K562 (cell line): ENCODE data around the gene SLC33A1. TPM values are rescaled to one million over a fixed set of nuclear protein-coding genes. Genes with fewer than 3 reads are reported as not detected.

Experiments used
- ADNP ChIP-seq: fragments of 200-800 bp; sonication (Bioruptor generic); IDR thresholded peaks from 2 replicates; pipeline ENCODE4 v1.6.1; 2016; ENCODE audit warnings: missing genetic modification characterization, missing compliant biosample characterization
- BACH1 ChIP-seq: fragments of 200-800 bp; sonication (Bioruptor generic); IDR thresholded peaks from 2 replicates; pipeline ENCODE4 v1.6.1; 2016; ENCODE audit warnings: missing genetic modification characterization, missing compliant biosample characterization
- BCOR ChIP-seq: fragments of 450-650 bp; IDR thresholded peaks from 2 replicates; pipeline ENCODE4 v1.6.1; 2016
- CTBP1 ChIP-seq: fragments of 450-650 bp; IDR thresholded peaks from 2 replicates; pipeline ENCODE4 v1.6.1; 2016; ENCODE audit warnings: borderline replicate concordance
- HDAC2 ChIP-seq: fragments of 450-650 bp; IDR thresholded peaks from 2 replicates; pipeline ENCODE4 v1.6.1; 2016; ENCODE audit warnings: mild to moderate bottlenecking
- MAFF ChIP-seq: IDR thresholded peaks from 2 replicates; pipeline ENCODE4 v1.6.1; 2012; ENCODE audit warnings: low read length, improper control_type of control experiment
- PTTG1 ChIP-seq: fragments of 450-650 bp; IDR thresholded peaks from 2 replicates; pipeline ENCODE4 v1.6.1; 2016; ENCODE audit warnings: low read depth, mild to moderate bottlenecking, missing genetic modification characterization, missing compliant biosample characterization
- ZNF197 ChIP-seq: fragments of 200-800 bp; sonication (Bioruptor generic); IDR thresholded peaks from 2 replicates; pipeline ENCODE4 v1.6.1; 2016; ENCODE audit warnings: low read depth, missing genetic modification characterization, missing compliant biosample characterization
- ZNF431 ChIP-seq: sonication (generic); formaldehyde crosslinking; IDR thresholded peaks from 2 replicates; pipeline ENCODE4 v1.8.0; 2022; ENCODE audit warnings: mild to moderate bottlenecking, missing genetic modification reagents
- ZNF444 ChIP-seq: fragments of 250-450 bp; sonication (Bioruptor Pico); IDR thresholded peaks from 2 replicates; pipeline ENCODE4 v1.4.0; 2020; ENCODE audit warnings: mild to moderate bottlenecking, moderate library complexity
- polyA plus RNA-seq, 8 experiments: library from polyadenylated mRNA; depleted of rRNA in 4 of 8; stranded (reverse) in 5 of 8; unstranded in 3 of 8; fragments of >200 nt; fragmentation: Nextera tagmentation in 2 of 8; fragmentation: Illumina TruSeq in 1 of 8; extraction: Ambion mirVana in 2 of 8; extraction: Trizol in 1 of 8; gene quantifications; 2 replicates each; pipeline versions ENCODE4 v1.2.1 to v1.2.3, GENCODE V29; 2011 to 2014; ENCODE audit warnings: inconsistent platforms in 1 of 8, missing spikeins in 1 of 8
- total RNA-seq, 7 experiments: library from RNA; depleted of rRNA in 6 of 7; stranded (reverse); fragments of >200 nt in 6 of 7; fragmentation: Illumina TruSeq in 2 of 7; extraction: Trizol in 2 of 7; gene quantifications; 2 replicates each; pipeline versions ENCODE4 v1.2.1 to v1.2.3, GENCODE V29; 2011 to 2021; ENCODE audit warnings: low replicate concordance in 1 of 7
- TF ChIP-seq, protein P1 (sequence below): fragments of 250-450 bp; sonication (Bioruptor Pico); IDR thresholded peaks from 2 replicates; pipeline ENCODE4 v1.5.0; 2021; ENCODE audit warnings: mild to moderate bottlenecking, borderline replicate concordance
- TF ChIP-seq, protein P2 (sequence below): fragments of 150-350 bp; IDR thresholded peaks from 2 replicates; pipeline ENCODE4 v1.6.1; 2014; ENCODE audit warnings: low read depth, mild to moderate bottlenecking, low read length, borderline replicate concordance
- TF ChIP-seq, protein P3 (sequence below): fragments of 450-650 bp; IDR thresholded peaks from 2 replicates; pipeline ENCODE4 v1.6.1; 2014; ENCODE audit warnings: low read depth, mild to moderate bottlenecking, moderate library complexity, borderline replicate concordance
- TF ChIP-seq, protein P4 (sequence below): fragments of 450-650 bp; IDR thresholded peaks from 2 replicates; pipeline ENCODE4 v1.6.1; 2016; ENCODE audit warnings: missing biosample characterization, missing genetic modification characterization
- TF ChIP-seq, protein P5 (sequence below): fragments of 250-450 bp; sonication (Bioruptor Pico); IDR thresholded peaks from 2 replicates; pipeline ENCODE4 v1.5.0; 2020; ENCODE audit warnings: mild to moderate bottlenecking
- TF ChIP-seq, protein P6 (sequence below): fragments of 450-650 bp; formaldehyde crosslinking; IDR thresholded peaks from 2 replicates; pipeline ENCODE4 v1.4.0; 2022; ENCODE audit warnings: mild to moderate bottlenecking, moderate library complexity

Gene SLC33A1
- total and polyA plus RNA-seq, 9 of the 15 experiments (the other 6 are each of a cell fraction or from before 2014, with no cell fraction given): 6.2 to 26.8 (median 19.6) TPM

DNA sequence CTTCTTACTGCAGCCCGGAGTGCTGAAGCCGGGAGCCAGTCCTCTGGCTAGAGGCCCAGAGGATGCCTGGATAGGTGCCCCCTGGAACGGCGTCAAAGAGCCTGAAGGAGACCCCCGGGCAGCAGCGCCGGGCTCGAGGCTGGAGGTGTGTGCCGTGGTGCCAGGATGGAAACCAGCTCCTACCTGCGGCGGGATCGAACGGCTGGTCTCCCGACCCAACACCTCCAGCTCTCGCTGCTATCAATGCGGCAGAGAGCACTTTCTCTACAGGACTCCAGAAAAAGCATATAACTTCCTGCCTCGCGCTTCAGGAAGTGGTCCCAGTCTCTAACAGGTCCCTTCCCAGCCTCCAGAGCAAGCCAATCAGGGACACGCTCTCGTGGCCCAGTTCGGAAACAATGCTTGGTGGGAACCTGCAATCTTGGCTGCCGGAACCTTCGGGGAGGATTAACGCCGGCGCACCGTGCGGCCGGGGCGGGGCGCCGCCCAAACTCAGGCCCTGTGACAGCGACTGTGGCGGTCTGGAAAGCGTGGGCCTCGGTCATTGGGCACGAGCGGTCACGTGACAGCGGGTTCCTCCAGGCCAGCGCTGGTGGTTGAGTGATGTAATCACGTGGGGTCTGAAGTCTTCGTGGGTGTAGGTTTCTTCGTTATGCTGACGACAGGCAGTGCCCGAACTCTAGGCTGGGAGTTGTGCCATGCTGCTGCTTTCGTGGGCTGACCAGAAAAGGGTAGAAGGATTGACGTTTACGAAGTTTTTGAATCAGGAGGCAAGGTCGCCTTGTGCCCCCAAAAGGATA, at the start of gene SLC33A1 (continued):
- TF ChIP-seq MAFF (no peak), ADNP (no peak), PTTG1 (tag) (no peak), HDAC2 (0 out of 2 replicates have a peak, but pooled peaks have one; percentile 44), CTBP1 (peak; percentile 92), BCOR (0 out of 2 replicates have a peak, but pooled peaks have one; percentile 20), ZNF444 (CRISPR knock-in tag) (no peak), ZNF431 (CRISPR knock-in tag) (peak; percentile 58; the same call in 1 of the 2 replicates), BACH1 (peak; percentile 83), ZNF197 (CRISPR knock-in tag) (peak; percentile 73)
- TF ChIP-seq, protein P1, sequence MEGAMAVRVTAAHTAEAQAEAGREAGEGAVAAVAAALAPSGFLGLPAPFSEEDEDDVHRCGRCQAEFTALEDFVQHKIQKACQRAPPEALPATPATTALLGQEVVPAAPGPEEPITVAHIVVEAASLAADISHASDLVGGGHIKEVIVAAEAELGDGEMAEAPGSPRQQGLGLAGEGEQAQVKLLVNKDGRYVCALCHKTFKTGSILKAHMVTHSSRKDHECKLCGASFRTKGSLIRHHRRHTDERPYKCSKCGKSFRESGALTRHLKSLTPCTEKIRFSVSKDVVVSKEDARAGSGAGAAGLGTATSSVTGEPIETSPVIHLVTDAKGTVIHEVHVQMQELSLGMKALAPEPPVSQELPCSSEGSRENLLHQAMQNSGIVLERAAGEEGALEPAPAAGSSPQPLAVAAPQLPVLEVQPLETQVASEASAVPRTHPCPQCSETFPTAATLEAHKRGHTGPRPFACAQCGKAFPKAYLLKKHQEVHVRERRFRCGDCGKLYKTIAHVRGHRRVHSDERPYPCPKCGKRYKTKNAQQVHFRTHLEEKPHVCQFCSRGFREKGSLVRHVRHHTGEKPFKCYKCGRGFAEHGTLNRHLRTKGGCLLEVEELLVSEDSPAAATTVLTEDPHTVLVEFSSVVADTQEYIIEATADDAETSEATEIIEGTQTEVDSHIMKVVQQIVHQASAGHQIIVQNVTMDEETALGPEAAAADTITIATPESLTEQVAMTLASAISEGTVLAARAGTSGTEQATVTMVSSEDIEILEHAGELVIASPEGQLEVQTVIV (CRISPR knock-in tag): no peak
- TF ChIP-seq, protein P2, sequence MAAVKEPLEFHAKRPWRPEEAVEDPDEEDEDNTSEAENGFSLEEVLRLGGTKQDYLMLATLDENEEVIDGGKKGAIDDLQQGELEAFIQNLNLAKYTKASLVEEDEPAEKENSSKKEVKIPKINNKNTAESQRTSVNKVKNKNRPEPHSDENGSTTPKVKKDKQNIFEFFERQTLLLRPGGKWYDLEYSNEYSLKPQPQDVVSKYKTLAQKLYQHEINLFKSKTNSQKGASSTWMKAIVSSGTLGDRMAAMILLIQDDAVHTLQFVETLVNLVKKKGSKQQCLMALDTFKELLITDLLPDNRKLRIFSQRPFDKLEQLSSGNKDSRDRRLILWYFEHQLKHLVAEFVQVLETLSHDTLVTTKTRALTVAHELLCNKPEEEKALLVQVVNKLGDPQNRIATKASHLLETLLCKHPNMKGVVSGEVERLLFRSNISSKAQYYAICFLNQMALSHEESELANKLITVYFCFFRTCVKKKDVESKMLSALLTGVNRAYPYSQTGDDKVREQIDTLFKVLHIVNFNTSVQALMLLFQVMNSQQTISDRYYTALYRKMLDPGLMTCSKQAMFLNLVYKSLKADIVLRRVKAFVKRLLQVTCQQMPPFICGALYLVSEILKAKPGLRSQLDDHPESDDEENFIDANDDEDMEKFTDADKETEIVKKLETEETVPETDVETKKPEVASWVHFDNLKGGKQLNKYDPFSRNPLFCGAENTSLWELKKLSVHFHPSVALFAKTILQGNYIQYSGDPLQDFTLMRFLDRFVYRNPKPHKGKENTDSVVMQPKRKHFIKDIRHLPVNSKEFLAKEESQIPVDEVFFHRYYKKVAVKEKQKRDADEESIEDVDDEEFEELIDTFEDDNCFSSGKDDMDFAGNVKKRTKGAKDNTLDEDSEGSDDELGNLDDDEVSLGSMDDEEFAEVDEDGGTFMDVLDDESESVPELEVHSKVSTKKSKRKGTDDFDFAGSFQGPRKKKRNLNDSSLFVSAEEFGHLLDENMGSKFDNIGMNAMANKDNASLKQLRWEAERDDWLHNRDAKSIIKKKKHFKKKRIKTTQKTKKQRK: no peak
- TF ChIP-seq, protein P3, sequence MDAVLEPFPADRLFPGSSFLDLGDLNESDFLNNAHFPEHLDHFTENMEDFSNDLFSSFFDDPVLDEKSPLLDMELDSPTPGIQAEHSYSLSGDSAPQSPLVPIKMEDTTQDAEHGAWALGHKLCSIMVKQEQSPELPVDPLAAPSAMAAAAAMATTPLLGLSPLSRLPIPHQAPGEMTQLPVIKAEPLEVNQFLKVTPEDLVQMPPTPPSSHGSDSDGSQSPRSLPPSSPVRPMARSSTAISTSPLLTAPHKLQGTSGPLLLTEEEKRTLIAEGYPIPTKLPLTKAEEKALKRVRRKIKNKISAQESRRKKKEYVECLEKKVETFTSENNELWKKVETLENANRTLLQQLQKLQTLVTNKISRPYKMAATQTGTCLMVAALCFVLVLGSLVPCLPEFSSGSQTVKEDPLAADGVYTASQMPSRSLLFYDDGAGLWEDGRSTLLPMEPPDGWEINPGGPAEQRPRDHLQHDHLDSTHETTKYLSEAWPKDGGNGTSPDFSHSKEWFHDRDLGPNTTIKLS: peak; percentile 91
- TF ChIP-seq, protein P4, sequence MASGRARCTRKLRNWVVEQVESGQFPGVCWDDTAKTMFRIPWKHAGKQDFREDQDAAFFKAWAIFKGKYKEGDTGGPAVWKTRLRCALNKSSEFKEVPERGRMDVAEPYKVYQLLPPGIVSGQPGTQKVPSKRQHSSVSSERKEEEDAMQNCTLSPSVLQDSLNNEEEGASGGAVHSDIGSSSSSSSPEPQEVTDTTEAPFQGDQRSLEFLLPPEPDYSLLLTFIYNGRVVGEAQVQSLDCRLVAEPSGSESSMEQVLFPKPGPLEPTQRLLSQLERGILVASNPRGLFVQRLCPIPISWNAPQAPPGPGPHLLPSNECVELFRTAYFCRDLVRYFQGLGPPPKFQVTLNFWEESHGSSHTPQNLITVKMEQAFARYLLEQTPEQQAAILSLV (tag): no peak
- TF ChIP-seq, protein P5, sequence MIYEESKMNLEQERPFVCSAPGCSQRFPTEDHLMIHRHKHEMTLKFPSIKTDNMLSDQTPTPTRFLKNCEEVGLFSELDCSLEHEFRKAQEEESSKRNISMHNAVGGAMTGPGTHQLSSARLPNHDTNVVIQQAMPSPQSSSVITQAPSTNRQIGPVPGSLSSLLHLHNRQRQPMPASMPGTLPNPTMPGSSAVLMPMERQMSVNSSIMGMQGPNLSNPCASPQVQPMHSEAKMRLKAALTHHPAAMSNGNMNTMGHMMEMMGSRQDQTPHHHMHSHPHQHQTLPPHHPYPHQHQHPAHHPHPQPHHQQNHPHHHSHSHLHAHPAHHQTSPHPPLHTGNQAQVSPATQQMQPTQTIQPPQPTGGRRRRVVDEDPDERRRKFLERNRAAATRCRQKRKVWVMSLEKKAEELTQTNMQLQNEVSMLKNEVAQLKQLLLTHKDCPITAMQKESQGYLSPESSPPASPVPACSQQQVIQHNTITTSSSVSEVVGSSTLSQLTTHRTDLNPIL (CRISPR knock-in tag): no peak
- TF ChIP-seq, protein P6, sequence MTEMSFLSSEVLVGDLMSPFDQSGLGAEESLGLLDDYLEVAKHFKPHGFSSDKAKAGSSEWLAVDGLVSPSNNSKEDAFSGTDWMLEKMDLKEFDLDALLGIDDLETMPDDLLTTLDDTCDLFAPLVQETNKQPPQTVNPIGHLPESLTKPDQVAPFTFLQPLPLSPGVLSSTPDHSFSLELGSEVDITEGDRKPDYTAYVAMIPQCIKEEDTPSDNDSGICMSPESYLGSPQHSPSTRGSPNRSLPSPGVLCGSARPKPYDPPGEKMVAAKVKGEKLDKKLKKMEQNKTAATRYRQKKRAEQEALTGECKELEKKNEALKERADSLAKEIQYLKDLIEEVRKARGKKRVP (CRISPR knock-in tag): peak; percentile 90
